Neural cell (in vitro differentiated cells): ENCODE measurements around the gene DYRK2.

ENCODE experiments used
- MXI1 ChIP-seq: fragments of 450-650 bp; conservative IDR thresholded peaks from 2 replicates; pipeline ENCODE4 v1.6.1; 2014; ENCODE audit warnings: antibody characterized with exemption, mild to moderate bottlenecking; ENCODE audit not compliant: poor library complexity, severe bottlenecking
- POLR2AphosphoS5 ChIP-seq: IDR thresholded peaks from 2 replicates; pipeline ENCODE4 v1.6.1; 2012
- RAD21 ChIP-seq: fragments of 450-650 bp; conservative IDR thresholded peaks from 2 replicates; pipeline ENCODE4 v1.6.1; 2014; ENCODE audit warnings: antibody characterized with exemption, mild to moderate bottlenecking, moderate library complexity
- TF ChIP-seq, protein P1 (sequence below): fragments of 450-650 bp; IDR thresholded peaks from 2 replicates; pipeline ENCODE4 v1.5.1; 2014; ENCODE audit warnings: antibody characterized with exemption, mild to moderate bottlenecking, moderate library complexity; ENCODE audit not compliant: poor library complexity, severe bottlenecking

DNA sequence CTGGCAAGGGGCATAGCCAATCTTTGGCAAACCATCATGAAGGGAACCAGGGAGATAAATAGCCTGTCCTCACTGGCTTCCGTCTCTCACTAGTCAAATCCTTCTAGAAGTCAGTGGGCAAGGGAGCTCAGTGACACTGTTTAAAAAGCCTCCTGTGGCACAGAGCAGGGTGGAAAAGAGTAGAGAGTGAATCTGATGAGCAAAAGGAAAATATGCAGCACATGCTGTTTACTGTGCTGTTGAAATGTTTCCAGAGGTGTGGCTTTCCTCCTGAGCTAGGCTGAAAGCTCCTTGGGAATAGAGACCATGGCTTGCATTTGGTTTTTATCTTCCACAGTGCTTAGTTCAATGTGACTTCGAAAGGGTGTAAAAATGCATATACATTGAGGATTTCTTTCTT is 7.7 kb upstream of the DYRK2 start:
- TF ChIP-seq, protein P1, sequence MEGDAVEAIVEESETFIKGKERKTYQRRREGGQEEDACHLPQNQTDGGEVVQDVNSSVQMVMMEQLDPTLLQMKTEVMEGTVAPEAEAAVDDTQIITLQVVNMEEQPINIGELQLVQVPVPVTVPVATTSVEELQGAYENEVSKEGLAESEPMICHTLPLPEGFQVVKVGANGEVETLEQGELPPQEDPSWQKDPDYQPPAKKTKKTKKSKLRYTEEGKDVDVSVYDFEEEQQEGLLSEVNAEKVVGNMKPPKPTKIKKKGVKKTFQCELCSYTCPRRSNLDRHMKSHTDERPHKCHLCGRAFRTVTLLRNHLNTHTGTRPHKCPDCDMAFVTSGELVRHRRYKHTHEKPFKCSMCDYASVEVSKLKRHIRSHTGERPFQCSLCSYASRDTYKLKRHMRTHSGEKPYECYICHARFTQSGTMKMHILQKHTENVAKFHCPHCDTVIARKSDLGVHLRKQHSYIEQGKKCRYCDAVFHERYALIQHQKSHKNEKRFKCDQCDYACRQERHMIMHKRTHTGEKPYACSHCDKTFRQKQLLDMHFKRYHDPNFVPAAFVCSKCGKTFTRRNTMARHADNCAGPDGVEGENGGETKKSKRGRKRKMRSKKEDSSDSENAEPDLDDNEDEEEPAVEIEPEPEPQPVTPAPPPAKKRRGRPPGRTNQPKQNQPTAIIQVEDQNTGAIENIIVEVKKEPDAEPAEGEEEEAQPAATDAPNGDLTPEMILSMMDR: no peak
- no peak for TF ChIP-seq MXI1
- TF ChIP-seq POLR2AphosphoS5: no peak
- no peak for TF ChIP-seq RAD21
